HepG2 (cell line): ENCODE data around the gene MOV10L1. TPM values are rescaled to one million over a fixed set of nuclear protein-coding genes. Genes with fewer than 3 reads are reported as not detected.

Experiments used
- GATAD1 ChIP-seq: IDR thresholded peaks from 2 replicates; pipeline ENCODE4 v1.6.1; 2016; ENCODE audit warnings: missing genetic modification reagents, missing compliant biosample characterization
- HMGXB4 ChIP-seq, 2 experiments: sonication (generic) in 1 of 2; formaldehyde crosslinking in 1 of 2; IDR thresholded peaks; 2 replicates each; pipeline versions ENCODE4 v1.4.0 to v1.6.1; 2018 to 2020; ENCODE audit warnings: missing genetic modification reagents in 2 of 2, borderline replicate concordance in 1 of 2, low read depth in 1 of 2, mild to moderate bottlenecking in 1 of 2, missing biosample characterization in 1 of 2
- MEIS2 ChIP-seq: sonication (generic); formaldehyde crosslinking; IDR thresholded peaks from 2 replicates; pipeline ENCODE4 v1.9.0; 2021; ENCODE audit warnings: mild to moderate bottlenecking, missing genetic modification reagents
- MTA3 ChIP-seq: sonication (generic); formaldehyde crosslinking; IDR thresholded peaks from 2 replicates; pipeline ENCODE4 v1.4.0; 2020; ENCODE audit warnings: missing genetic modification reagents
- NAIF1 ChIP-seq: sonication (generic); formaldehyde crosslinking; IDR thresholded peaks from 2 replicates; pipeline ENCODE4 v1.5.0; 2020; ENCODE audit warnings: mild to moderate bottlenecking, missing genetic modification reagents, borderline replicate concordance
- SAP130 ChIP-seq: IDR thresholded peaks from 2 replicates; pipeline ENCODE4 v1.6.1; 2016; ENCODE audit warnings: low read depth
- TGIF2 ChIP-seq: IDR thresholded peaks from 2 replicates; pipeline ENCODE4 v1.6.1; 2016; ENCODE audit warnings: control low read depth, missing compliant biosample characterization
- ZFX ChIP-seq: sonication (generic); formaldehyde crosslinking; IDR thresholded peaks from 2 replicates; pipeline ENCODE4 v1.4.0; 2020; ENCODE audit warnings: mild to moderate bottlenecking, low read depth, missing genetic modification reagents, moderate library complexity
- ZNF281 ChIP-seq: sonication (generic); formaldehyde crosslinking; IDR thresholded peaks from 2 replicates; pipeline ENCODE4 v1.4.0; 2020; ENCODE audit warnings: missing genetic modification reagents, borderline replicate concordance
- ZNF329 ChIP-seq: sonication (generic); formaldehyde crosslinking; IDR thresholded peaks from 2 replicates; pipeline ENCODE4 v1.9.0; 2021; ENCODE audit warnings: low read depth, mild to moderate bottlenecking, missing genetic modification reagents
- ZNF704 ChIP-seq: sonication (generic); formaldehyde crosslinking; IDR thresholded peaks from 2 replicates; pipeline ENCODE4 v1.8.1; 2023; ENCODE audit warnings: mild to moderate bottlenecking, inconsistent platforms, moderate library complexity, missing genetic modification reagents, borderline replicate concordance
- ZNF891 ChIP-seq: sonication (generic); formaldehyde crosslinking; IDR thresholded peaks from 2 replicates; pipeline ENCODE4 v1.5.0; 2020; ENCODE audit warnings: mild to moderate bottlenecking, missing genetic modification reagents
- ZSCAN25 ChIP-seq: sonication (generic); formaldehyde crosslinking; IDR thresholded peaks from 2 replicates; pipeline ENCODE4 v1.8.0; 2022; ENCODE audit warnings: mild to moderate bottlenecking, missing genetic modification reagents
- polyA plus RNA-seq, 8 experiments: library from polyadenylated mRNA; depleted of rRNA in 3 of 8; stranded (reverse) in 7 of 8; unstranded in 1 of 8; fragments of >200 nt; fragmentation: Illumina TruSeq in 4 of 8; extraction: Trizol in 4 of 8; gene quantifications; 2 replicates each; pipeline versions ENCODE4 v1.2.1 to v1.2.3, GENCODE V29; 2011 to 2016; ENCODE audit warnings: low read depth in 4 of 8, missing spikeins in 1 of 8, mixed read lengths in 1 of 8; ENCODE audit not compliant: insufficient read depth in 1 of 8
- total RNA-seq, 5 experiments: library from RNA; depleted of rRNA; stranded (reverse); fragments of >200 nt; fragmentation: Illumina TruSeq; extraction: Trizol; gene quantifications; 2 replicates each; pipeline ENCODE4 v1.2.3, GENCODE V29; 2016; ENCODE audit warnings: low read depth in 1 of 5
- TF ChIP-seq, protein P1 (sequence below): sonication (generic); formaldehyde crosslinking; IDR thresholded peaks from 2 replicates; pipeline ENCODE4 v1.5.1; 2020; ENCODE audit warnings: mild to moderate bottlenecking, missing genetic modification reagents, moderate library complexity
- TF ChIP-seq, protein P2 (sequence below): sonication (generic); formaldehyde crosslinking; IDR thresholded peaks from 2 replicates; pipeline ENCODE4 v1.4.0; 2020; ENCODE audit warnings: missing genetic modification reagents

MOV10L1 gene
- total and polyA plus RNA-seq, 2 of the 13 experiments (the other 11 are each of a cell fraction or from before 2014, with no cell fraction given) = 0.11 to 0.12 TPM

DNA sequence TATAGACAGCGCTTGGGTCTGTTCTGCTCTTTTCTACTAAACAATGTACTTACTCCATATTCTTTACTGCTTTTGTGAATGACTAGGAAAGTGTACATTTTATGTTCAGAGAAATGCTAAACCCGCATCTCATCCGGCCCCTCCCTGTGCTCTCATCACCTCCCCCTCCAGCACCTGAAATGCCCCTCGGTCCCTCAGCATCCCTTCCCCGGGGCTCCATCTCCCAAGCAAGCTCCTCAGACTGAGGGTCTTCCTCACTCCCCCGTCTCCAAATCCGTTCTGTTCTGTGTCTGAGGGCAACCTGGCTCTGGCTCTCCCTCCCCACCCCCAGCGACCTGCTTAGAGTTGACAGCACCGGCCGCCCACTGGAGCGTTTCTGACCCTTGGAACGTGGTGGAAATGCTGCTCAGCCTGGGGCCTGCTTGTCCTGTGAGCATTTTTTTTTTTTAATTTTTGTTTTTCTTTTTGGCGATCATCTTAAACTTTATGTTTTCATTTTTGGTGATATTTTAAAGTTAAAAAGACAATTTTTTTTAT is 112.4 kb downstream of the MOV10L1 start (continued):
- TF ChIP-seq, protein P1, sequence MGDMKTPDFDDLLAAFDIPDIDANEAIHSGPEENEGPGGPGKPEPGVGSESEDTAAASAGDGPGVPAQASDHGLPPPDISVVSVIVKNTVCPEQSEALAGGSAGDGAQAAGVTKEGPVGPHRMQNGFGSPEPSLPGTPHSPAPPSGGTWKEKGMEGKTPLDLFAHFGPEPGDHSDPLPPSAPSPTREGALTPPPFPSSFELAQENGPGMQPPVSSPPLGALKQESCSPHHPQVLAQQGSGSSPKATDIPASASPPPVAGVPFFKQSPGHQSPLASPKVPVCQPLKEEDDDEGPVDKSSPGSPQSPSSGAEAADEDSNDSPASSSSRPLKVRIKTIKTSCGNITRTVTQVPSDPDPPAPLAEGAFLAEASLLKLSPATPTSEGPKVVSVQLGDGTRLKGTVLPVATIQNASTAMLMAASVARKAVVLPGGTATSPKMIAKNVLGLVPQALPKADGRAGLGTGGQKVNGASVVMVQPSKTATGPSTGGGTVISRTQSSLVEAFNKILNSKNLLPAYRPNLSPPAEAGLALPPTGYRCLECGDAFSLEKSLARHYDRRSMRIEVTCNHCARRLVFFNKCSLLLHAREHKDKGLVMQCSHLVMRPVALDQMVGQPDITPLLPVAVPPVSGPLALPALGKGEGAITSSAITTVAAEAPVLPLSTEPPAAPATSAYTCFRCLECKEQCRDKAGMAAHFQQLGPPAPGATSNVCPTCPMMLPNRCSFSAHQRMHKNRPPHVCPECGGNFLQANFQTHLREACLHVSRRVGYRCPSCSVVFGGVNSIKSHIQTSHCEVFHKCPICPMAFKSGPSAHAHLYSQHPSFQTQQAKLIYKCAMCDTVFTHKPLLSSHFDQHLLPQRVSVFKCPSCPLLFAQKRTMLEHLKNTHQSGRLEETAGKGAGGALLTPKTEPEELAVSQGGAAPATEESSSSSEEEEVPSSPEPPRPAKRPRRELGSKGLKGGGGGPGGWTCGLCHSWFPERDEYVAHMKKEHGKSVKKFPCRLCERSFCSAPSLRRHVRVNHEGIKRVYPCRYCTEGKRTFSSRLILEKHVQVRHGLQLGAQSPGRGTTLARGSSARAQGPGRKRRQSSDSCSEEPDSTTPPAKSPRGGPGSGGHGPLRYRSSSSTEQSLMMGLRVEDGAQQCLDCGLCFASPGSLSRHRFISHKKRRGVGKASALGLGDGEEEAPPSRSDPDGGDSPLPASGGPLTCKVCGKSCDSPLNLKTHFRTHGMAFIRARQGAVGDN (CRISPR knock-in tag) = peak; percentile 60
- no peak for TF ChIP-seq MTA3
- peak in 1 of 2 experiments; percentile 13; a peak in 1 of 4 replicates for TF ChIP-seq HMGXB4 (CRISPR knock-in tag; IDR thresholded peaks at IDR 0.05; ENCODE audit: borderline replicate concordance in 1 of 2, low read depth in 1 of 2)
- TF ChIP-seq ZNF329 (CRISPR knock-in tag) = no peak
- TF ChIP-seq MEIS2 (CRISPR knock-in tag) = peak; percentile 1; the same call in 1 of the 2 replicates
- TF ChIP-seq ZNF704 (CRISPR knock-in tag) = 0 out of 2 replicates have a peak, but pooled peaks have one; percentile 17
- TF ChIP-seq, protein P2, sequence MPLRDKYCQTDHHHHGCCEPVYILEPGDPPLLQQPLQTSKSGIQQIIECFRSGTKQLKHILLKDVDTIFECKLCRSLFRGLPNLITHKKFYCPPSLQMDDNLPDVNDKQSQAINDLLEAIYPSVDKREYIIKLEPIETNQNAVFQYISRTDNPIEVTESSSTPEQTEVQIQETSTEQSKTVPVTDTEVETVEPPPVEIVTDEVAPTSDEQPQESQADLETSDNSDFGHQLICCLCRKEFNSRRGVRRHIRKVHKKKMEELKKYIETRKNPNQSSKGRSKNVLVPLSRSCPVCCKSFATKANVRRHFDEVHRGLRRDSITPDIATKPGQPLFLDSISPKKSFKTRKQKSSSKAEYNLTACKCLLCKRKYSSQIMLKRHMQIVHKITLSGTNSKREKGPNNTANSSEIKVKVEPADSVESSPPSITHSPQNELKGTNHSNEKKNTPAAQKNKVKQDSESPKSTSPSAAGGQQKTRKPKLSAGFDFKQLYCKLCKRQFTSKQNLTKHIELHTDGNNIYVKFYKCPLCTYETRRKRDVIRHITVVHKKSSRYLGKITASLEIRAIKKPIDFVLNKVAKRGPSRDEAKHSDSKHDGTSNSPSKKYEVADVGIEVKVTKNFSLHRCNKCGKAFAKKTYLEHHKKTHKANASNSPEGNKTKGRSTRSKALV = peak; percentile 51; the same call in 1 of the 2 replicates
- TF ChIP-seq ZNF281 (CRISPR knock-in tag) = peak; percentile 54; the same call in 1 of the 2 replicates
- 0 out of 2 replicates have a peak, but pooled peaks have one; percentile 14 for TF ChIP-seq GATAD1 (CRISPR knock-in tag)
- TF ChIP-seq ZNF891 (CRISPR knock-in tag) = peak; percentile 7; the same call in 1 of the 2 replicates
- 0 out of 2 replicates have a peak, but pooled peaks have one; percentile 38 for TF ChIP-seq NAIF1 (CRISPR knock-in tag)
- 0 out of 2 replicates have a peak, but pooled peaks have one; percentile 23 for TF ChIP-seq ZSCAN25 (CRISPR knock-in tag)
- TF ChIP-seq TGIF2 (CRISPR knock-in tag) = 0 out of 2 replicates have a peak, but pooled peaks have one; percentile 40
- TF ChIP-seq ZFX = peak; percentile 35
- TF ChIP-seq SAP130 (CRISPR knock-in tag) = peak; percentile 52; the same call in 1 of the 2 replicates
